NCI-H128 (cell line): ENCODE data around the gene TAS2R1.

Experiments used
- DNase-seq: peaks from one replicate; lab custom pipeline; 2025; ENCODE audit not compliant: unreplicated experiment; lab: John Stamatoyannopoulos, UW

The TAS2R1 gene

GRCh38 chr5:9630251-9630650 lies at the start of gene TAS2R1:
TSS of gene TAS2R1 (minus strand) at chr5:9630351. CDS start at chr5:9630032, 319 bp downstream.
- no peak for DNase-seq

DNA sequence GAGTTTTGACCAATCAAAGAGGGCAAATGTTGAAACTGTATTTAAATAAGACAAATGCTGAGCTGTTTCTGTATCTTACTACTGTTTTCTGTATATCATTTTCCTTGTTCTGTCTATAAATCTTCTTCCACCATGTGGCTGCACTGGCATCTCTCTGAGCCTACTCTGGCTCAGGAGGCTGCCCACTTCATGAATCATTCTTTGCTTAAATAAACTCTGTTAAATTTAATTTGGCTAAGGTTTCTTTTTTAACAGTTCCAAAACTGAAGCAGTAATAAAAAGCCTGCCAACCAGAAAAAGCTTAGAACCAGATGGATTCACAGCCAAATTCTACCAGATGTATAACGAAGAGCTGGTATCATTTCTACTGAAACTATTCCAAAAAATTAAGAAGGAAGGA lies 40.2 kb upstream of the TAS2R1 start:
- no peak for DNase-seq

GRCh38 chr5:9667906-9668305 lies 37.8 kb upstream of the TAS2R1 start:
- DNase-seq: no peak

DNA sequence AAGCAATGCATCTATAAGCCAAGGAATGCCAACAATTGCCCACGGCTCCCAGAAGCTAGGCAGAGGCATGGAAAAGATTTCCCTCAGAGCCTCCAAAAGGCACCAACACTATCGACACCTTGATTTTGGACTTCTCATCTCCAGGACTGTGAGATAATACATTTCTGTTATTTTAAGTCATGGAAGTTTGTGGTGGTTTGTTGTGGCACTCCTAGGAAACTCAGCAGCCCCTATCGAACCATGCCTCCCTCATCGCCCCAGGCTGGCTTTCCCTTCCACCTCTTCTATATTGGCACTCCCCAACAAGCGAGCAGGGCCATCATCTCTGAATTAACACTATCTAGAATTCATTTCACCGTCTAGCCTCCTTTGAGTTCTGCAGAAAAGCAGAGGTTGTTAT lies 33.7 kb upstream of the TAS2R1 start:
- DNase-seq: no peak

DNA sequence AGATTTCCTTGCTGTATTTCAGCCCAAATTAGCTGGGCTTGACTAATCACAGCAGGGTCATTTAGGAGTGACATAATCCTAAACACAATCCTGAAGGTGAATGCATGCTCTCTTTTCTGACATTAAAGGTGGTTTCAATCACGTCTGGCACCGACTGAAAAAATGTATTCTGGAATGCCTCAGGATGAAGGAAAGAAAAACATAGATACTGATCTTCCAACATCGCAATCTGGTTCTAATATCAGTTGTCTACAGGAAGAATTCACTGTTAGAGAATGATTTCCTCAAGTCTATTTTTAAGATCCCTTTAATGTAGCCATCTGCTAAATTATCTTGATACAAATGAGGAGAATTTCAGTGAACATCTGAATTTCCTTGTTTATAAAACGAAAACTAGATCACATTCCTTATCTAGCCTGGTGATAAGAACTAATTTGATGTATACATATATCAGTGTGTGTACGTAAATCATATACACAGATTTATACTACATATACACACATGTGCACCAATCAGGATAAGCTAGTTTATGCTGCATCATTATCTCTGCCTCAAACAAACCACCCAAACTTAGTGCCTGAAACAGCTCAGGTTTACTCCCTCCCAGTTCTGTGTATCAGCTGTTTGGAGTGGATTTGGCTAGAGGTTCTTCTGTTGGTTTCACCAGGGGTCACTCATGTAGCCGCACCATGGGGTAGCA lies 31.3 kb upstream of the TAS2R1 start:
- no peak for DNase-seq

- no peak for DNase-seq
These were observed 28.6 kb upstream of the TAS2R1 start for GRCh38 chr5:9658706-9659105.

GRCh38 chr5:9657819-9658218 lies 27.7 kb upstream of the TAS2R1 start:
- DNase-seq: no peak

DNA sequence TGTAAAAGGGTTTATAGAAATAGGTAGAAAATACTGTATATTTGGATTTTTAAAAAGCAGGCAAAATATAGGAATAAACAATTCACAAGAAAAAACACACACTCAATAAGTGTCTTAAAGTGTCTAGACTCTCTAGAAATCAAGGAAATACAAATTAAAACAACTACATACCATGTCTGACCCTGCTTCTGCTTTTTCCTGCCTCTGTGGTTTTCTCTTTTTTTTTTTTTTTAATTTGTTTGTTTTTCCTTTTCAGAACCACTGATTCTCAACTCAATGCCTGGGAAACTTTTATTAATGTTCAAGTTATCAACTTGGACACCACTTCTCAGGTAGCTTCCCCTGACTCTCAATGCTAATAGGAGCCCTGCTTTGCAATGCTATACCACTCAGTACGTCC lies 25.5 kb upstream of the TAS2R1 start:
- DNase-seq: no peak

DNA sequence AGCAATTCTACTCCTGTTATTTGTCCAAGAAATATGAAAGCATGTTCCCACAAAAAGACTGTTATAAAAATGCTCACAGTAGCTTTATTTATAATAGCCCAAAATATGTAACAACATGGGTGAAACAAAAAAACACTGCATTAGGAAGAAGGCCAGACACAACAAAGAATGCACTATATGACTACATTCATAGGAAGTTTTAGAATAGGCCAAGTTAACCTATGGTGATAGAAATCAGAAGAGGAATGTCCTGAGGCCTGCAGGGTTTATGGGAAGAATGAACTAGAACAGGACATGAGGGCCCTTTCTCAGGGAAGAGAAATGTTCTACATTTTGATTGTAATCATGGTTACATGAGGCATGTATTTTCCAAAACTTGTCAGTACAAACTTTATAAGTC lies 24.7 kb upstream of the TAS2R1 start:
- DNase-seq: no peak

GRCh38 chr5:9653811-9654210 lies 23.7 kb upstream of the TAS2R1 start:
- DNase-seq: no peak

DNA sequence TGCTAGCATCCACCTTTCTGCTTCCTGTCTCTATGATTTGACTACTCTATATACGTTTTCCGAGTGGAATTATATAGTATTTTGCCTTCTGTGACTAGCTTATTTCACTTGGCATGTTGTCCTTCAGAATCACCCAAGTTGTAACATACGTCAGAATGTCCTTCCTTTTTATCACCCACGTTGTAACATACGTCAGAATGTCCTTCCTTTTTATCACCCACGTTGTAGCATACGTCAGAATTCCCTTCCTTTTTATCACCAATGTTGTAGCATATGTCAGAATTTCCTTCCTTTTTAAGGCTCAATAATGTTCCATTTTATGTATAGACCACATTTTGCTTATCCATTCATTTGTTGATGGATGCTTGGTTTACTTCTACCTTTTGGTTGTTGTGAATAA lies 22.9 kb upstream of the TAS2R1 start:
- no peak for DNase-seq

DNA sequence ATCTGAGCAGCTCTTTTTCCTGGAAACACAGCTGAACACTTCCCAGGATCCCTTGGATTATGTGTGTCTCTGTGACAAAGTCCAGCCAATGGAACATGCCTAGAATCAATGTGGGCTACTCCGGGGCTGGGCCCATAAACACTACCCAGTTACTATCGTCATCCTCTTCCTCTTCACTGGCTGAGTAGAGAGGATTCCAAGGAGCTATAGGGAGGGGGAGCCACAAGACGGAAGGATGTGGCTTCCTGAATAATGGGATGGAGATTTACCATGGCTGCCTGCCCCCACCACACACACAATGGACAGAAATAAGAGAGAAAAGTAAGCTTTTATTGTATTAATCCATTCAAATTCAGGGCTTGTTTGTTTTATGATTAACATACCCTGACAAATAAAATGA lies 22.1 kb upstream of the TAS2R1 start:
- no peak for DNase-seq

DNA sequence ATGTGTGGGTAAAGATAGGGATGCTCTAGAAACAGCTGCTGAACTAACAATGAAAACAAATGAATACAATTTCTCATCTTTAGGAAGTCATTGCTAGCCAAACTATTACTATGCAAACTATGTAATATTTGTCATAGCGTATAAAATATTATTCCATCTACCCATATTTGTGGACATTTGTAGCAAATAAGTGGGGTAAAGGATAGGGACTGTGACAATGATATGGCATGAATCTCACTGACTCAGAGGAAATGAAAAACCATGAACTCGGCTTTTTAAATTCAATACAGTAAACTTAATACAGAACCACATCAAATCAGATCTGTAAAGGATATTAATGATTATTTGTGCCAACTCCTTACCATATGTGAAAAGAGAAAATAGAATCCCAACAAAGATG lies 16.7 kb upstream of the TAS2R1 start:
- no peak for DNase-seq

DNA sequence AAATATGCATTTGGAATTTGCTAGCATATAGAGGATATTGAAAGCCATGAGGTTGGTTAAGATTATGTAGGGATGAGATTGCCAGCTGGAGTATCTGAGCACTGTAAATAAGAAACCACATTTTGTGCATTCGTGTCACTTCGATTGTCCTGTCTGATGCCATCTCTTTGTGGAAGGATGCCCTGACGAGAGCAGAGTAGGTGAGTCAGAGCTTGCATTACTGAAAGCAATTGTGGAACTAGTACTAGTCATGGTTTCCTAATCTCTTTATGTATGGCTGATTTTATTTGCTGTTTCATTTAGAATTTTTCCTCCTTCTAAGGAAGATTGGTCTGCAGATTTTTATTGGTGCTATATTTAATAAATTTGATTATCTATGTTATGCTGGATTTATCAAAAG lies 14.5 kb upstream of the TAS2R1 start:
- no peak for DNase-seq

DNA sequence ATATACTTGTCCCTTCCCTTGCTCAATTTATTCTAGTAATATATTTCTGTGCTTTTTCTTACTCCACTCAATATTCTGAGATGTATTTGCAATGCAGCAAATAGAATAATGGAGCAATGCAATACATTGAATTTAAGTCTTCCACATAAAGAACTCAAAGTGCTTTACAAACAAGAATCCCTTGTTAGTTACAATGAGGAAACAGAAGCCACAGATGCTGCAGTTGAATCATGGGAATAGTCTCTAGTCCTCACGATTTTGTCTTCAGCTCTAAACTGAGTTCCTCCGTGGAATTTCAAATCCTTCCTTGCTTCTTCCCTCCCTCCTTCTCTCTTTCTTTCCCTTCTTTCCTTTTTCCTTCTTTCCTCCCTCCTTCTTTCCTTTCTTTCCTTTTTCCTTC lies 12.5 kb upstream of the TAS2R1 start:
- no peak for DNase-seq

DNA sequence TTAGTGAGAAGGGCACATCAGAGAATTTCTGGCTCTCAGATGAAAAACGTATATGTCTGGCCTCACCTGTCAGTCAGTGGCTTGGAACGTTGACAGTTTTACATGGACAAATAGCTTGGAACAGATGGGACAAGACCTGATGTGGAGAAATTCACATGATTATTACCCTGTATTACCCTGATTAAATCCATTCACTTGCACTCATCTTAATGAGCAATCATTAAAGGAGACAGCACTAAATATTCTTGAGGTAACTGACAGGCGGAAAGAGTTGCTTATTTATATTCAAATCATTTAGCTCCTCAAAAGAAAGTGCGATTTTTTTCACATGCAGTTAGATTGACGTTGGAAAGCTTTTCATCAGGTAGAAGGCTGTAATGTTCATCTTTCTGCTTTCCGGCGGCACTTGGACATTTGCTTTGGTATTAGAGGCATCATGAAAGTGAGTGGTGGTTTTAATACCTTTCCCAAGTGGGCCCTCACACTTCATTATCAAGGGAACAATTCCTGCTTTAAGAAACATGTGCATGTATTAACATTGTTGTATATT lies 11.7 kb upstream of the TAS2R1 start:
- no peak for DNase-seq

GRCh38 chr5:9632495-9632894 lies 2.3 kb upstream of the TAS2R1 start:
- DNase-seq: no peak

DNA sequence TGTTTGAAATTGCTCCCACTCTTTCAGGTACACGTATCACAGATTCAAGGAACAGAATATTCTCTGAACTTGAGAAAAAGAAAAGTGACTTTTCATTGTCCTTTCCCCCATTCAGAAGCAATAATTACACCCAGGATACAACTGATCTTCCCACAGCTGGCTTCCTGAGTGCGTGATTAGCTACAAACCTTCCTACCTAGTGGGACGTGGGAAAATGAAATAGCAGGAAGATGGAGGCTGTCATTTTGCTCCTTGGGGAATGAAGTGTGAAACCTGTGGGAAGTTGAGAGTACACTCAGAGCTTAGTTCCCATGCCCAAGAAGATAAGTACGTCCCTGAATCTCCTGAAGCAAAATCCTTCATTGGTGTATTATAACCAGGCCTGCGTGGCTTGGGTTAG lies 2.6 kb downstream of the TAS2R1 start:
- DNase-seq: no peak

- DNase-seq: no peak
These were observed 3.2 kb downstream of the TAS2R1 start for GRCh38 chr5:9626955-9627354.

DNA sequence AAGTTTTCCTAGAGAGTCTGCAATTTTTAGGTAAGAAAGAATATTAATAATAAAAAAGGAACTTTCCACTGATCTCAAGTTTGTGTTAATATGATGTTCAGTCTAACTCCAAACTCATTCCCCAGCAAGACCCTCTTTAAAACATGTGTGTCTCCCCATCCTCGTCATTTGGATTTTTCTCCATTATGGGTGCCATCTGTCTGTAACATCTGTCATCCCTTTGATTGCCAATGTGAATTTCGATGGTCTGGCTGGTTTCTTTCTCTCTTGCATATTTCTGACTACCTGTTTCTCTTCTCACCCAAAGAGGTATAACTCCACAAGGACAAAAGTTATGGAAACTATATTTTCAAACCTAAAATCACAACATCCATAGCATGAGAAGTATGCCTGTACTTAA lies 4.4 kb downstream of the TAS2R1 start:
- no peak for DNase-seq

GRCh38 chr5:9625286-9625685 lies 4.9 kb downstream of the TAS2R1 start:
- DNase-seq: no peak

DNA sequence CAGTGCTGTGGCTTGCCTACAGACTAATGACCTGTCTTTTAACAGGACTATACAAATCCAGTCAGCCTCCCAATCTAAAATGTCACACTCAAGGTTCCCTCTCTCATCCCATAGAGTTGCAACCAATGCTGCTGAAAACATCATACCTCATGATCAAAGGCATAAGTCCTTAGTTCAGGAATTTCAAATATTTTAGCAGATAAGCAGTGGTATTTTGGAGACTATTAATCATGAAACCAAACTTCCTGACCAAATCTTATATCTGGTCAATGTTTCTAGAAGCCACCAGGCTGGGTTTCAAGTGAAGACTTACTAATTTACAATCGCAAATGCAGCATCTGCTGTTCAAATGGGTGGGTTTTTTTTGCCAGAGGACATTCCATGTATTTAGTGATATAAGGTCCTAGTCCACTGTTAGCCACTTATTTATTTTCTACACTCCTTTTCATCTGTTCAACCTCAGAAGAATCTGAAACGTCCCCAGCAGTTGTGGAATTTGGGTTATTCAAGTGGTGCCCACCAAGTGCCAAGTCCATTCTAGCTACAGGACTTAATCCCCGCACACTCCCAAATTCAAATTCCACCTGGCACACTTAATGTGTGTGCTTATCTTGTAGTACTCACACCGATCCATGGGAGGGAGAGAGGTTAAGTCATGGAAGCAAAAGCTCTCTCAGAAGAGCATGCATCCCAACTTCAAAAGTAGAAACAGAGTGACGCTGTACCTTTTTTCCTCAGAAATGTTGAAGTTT lies 5.8 kb downstream of the TAS2R1 start:
- DNase-seq: no peak

DNA sequence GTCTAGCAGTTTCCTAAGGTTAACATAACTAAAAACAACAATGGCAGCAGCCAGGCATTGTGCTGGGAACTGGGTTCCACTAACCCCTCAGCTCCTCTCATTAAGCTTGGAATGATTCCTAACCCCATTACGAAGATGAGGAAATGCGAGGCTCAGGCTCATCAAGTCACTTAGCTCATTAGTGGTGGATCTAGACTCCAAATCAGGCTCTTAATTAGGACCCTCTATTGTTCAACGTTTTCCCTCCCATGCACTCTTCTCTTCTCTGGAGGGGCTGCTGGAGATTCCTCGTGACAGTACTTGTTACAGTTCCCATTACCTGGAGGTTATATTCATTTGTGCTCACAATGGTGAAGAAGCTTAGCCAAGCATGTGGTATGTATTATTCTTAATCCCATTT lies 6.5 kb downstream of the TAS2R1 start:
- no peak for DNase-seq
